ENCODE measurements around the gene DHTKD1.

DHTKD1 gene

DNA sequence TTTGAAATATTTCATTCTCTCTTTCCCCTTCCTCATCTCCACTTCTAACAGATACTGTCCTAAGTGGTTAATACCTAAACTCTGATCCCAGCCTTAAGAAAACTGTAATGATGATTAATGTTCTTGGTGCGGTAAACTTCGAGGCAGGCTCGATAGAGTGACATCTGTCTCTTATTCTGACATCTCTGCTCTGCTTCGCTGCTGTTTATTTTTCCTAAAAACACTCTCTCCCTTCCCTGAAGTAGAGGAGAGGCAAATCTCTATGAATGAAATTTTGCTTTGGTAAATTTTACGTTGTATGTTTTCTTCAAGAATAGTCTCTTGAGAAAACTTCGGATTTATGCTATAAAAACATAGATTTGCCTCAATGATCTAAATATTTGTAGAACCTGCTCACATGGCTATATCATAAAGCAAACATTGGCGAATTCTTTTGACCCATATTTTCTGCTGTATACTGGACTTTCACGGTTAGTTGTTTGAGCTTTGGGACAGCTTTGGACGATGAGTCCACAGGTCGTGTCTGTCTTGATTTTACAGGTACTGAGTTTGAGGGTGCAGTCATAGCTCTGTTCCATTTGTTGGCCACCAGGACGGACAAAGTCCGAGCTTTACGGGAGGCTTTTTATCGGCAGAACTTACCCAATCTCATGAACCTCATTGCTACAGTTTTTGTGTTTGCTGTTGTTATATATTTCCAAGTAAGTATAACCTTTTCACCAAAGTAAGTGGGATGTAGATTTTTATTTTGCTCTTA is 87.8 kb downstream of the DHTKD1 start:
- in situ Hi-C loops (cut with MboI; ENCODE audit: low sequenced_read_pairs, unreplicated experiment): no loop called here
- TF ChIP-seq, protein P1, sequence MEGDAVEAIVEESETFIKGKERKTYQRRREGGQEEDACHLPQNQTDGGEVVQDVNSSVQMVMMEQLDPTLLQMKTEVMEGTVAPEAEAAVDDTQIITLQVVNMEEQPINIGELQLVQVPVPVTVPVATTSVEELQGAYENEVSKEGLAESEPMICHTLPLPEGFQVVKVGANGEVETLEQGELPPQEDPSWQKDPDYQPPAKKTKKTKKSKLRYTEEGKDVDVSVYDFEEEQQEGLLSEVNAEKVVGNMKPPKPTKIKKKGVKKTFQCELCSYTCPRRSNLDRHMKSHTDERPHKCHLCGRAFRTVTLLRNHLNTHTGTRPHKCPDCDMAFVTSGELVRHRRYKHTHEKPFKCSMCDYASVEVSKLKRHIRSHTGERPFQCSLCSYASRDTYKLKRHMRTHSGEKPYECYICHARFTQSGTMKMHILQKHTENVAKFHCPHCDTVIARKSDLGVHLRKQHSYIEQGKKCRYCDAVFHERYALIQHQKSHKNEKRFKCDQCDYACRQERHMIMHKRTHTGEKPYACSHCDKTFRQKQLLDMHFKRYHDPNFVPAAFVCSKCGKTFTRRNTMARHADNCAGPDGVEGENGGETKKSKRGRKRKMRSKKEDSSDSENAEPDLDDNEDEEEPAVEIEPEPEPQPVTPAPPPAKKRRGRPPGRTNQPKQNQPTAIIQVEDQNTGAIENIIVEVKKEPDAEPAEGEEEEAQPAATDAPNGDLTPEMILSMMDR (IDR thresholded peaks at IDR 0.05; ENCODE audit: borderline replicate concordance, control extremely low read depth, extremely low read depth, insufficient read depth, missing control alignments): no peak
- DNase-seq (ENCODE audit: low spot score): no peak

DNA sequence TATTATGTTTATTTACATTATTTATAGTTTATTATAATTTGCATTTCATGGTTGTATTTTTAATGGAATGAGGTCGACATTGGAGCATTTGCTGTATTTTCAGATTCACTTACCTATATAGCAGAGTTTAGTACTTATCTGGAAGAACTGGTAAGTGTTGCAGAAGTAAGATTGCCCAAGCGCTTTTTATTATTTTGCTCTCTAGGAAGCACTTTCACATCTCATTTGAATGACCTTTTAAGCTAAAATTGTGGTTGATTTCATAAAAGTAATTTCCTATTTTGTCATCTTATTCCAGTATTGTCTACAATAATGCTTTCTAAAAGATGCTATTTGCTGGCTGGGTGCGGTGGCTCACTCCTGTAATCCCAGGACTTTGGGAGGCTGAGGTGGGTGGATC is 89.4 kb downstream of the DHTKD1 start:
- DNase-seq (ENCODE audit: low spot score): no peak

DNA sequence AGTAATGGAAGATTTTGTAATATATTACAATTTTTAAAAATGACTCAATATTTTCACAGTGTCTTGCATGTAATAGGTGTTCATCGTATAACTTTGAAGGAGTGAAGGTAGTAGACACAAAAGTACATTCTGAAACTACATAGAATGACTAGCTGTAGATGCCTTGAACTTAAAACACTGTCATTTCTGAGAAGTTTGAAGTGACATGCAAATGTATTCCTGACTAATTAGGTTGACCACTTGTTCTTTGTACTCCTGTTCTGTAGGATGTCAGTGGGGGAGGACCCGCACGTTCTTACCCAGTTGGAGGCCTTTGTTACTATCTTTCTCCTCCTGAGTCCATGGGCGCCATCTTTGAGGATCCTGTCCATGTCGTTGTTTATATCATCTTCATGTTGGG is 91.9 kb downstream of the DHTKD1 start:
- DNase-seq (ENCODE audit: low spot score): no peak
- in situ Hi-C loops (cut with MboI; ENCODE audit: low sequenced_read_pairs, unreplicated experiment): no loop called here
- TF ChIP-seq, protein P1 (IDR thresholded peaks at IDR 0.05; ENCODE audit: borderline replicate concordance, control extremely low read depth, extremely low read depth, insufficient read depth, missing control alignments): no peak

More for the DNA sequence above, 89.4 kb downstream of the DHTKD1 start:
- in situ Hi-C loops (cut with MboI; ENCODE audit: low sequenced_read_pairs, unreplicated experiment): no loop called here
- TF ChIP-seq, protein P1 (IDR thresholded peaks at IDR 0.05; ENCODE audit: borderline replicate concordance, control extremely low read depth, extremely low read depth, insufficient read depth, missing control alignments): no peak

DNA sequence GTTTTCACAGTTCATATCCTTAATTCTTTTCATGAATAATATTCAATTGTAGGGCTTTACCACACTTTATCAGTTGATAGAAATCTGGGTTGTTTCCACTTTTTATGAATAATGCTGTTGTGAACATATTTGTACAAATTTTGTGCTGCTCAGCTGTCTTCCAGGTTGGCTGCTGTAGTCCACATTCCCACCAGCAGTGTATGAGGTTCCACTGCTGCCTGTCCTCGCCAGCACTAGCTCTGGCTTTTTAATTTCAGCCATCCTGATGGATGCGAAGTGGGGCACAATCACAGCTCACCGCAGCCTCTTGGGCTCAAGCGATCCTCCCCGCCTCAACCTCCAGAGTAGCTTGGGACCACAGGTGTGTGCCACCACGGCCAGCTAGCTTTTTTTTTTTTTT is 94.2 kb downstream of the DHTKD1 start:
- no peak for DNase-seq (ENCODE audit: low spot score)
- TF ChIP-seq, protein P1 (IDR thresholded peaks at IDR 0.05; ENCODE audit: borderline replicate concordance, control extremely low read depth, extremely low read depth, insufficient read depth, missing control alignments): no peak
- in situ Hi-C loops (cut with MboI; ENCODE audit: low sequenced_read_pairs, unreplicated experiment): no loop called here

DNA sequence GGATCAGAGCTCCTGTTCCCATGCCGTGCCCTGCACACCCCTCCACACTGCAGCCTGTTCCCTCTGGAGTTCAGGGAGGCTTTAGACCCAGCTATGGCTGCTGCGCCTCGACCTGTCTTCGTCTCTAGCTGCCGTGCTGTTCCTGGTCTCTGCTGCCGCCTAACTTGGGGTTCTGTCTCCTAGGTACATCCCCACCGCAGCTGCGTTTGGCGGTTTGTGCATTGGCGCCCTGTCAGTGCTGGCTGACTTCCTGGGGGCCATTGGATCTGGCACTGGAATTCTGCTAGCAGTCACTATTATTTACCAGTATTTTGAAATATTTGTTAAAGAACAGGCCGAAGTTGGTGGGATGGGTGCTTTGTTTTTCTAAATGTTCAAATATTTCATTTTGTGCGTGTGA is 95.3 kb downstream of the DHTKD1 start:
- DNase-seq (ENCODE audit: low spot score): no peak
- TF ChIP-seq, protein P1 (IDR thresholded peaks at IDR 0.05; ENCODE audit: borderline replicate concordance, control extremely low read depth, extremely low read depth, insufficient read depth, missing control alignments): no peak
- in situ Hi-C loops (cut with MboI; ENCODE audit: low sequenced_read_pairs, unreplicated experiment): no loop called here

DNA sequence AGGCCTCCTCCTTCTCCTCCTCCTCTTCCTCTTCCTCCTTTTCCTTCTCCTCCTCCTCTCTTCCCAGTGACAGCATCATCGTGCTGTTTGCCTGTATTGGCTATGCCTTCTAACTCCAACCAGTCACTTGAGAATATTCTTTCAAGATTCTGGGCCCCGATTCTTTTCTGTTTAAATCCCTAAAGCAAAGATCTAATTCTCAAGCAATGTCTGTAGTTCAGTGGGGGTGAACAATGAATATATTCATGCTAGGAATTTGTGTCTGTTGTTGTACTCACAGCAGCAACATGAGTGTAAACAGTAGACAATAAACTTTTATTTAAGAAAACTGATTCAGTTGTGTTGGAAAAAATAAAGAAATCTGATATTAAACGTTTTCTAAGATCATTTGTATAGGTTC is 96.3 kb downstream of the DHTKD1 start:
- DNase-seq (ENCODE audit: low spot score): no peak
- in situ Hi-C loops (cut with MboI; ENCODE audit: low sequenced_read_pairs, unreplicated experiment): no loop called here
- TF ChIP-seq, protein P1 (IDR thresholded peaks at IDR 0.05; ENCODE audit: borderline replicate concordance, control extremely low read depth, extremely low read depth, insufficient read depth, missing control alignments): no peak
